ENCODE measurements around the gene LUC7L3.
A peak's percentile ranks its signal among the peaks of the same experiment; 100 is the strongest.

The LUC7L3 gene

DNA sequence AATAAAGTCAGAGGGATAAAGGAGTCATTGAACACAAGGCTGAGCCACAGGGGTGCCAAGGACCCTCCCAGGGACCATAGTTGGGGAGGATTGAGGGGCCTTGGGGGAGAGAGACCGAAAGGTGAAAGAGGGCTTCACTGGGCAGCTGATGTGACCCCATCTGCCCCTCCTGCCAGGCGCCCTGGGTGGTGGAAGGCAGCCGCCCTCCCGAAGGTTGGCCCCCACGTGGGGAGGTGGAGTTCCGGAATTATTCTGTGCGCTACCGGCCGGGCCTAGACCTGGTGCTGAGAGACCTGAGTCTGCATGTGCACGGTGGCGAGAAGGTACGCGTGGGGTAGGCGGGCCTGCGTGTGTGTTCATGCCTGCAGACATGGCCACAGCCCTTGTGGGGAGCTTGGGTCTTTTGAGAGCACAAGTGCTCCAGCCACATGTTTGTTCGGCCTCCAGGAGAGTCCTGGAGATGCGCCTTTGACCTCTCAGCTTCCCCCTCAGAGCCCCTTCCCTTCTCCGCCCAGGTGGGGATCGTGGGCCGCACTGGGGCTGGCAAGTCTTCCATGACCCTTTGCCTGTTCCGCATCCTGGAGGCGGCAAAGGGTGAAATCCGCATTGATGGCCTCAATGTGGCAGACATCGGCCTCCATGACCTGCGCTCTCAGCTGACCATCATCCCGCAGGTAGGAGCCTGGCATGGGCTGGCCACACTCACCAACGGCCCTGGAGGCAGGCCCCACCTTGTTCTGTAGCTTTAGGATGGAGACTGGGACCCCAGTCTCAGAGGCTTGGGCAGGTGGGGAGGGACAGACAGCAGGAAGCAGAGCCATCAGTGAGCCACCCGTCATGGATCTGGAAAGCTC, 35.7 kb upstream of the LUC7L3 start:
- TF ChIP-seq, protein P1, sequence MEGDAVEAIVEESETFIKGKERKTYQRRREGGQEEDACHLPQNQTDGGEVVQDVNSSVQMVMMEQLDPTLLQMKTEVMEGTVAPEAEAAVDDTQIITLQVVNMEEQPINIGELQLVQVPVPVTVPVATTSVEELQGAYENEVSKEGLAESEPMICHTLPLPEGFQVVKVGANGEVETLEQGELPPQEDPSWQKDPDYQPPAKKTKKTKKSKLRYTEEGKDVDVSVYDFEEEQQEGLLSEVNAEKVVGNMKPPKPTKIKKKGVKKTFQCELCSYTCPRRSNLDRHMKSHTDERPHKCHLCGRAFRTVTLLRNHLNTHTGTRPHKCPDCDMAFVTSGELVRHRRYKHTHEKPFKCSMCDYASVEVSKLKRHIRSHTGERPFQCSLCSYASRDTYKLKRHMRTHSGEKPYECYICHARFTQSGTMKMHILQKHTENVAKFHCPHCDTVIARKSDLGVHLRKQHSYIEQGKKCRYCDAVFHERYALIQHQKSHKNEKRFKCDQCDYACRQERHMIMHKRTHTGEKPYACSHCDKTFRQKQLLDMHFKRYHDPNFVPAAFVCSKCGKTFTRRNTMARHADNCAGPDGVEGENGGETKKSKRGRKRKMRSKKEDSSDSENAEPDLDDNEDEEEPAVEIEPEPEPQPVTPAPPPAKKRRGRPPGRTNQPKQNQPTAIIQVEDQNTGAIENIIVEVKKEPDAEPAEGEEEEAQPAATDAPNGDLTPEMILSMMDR (IDR thresholded peaks at IDR 0.05; ENCODE audit: low read length, missing control alignments) = no peak
- DNase-seq (ENCODE audit: low read depth) = no peak
- no peak overlapping the region for H3K4me3 ChIP-seq (replicated peaks; ENCODE audit: low read depth, low read length)

DNA sequence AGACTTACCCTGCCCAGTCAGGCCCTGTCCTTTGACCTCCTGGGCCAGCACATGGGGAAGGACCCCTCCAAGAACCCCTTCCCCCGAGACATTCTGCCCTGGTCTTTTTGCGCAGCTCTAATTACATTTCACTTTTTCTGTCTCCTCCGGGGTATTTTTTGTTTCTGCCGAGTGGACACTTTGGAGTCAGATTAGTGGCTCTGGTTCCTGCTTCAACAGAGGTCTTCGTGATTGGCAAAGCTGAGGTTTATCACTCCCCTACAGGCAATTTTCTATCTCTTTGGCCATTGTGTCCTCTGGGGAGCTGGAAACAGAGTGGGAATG, 35.2 kb upstream of the LUC7L3 start:
- no peak overlapping the region for H3K4me3 ChIP-seq (replicated peaks; ENCODE audit: low read depth, low read length)
- DNase-seq (ENCODE audit: low read depth) = no peak
- TF ChIP-seq, protein P1 (IDR thresholded peaks at IDR 0.05; ENCODE audit: low read length, missing control alignments) = no peak

DNA sequence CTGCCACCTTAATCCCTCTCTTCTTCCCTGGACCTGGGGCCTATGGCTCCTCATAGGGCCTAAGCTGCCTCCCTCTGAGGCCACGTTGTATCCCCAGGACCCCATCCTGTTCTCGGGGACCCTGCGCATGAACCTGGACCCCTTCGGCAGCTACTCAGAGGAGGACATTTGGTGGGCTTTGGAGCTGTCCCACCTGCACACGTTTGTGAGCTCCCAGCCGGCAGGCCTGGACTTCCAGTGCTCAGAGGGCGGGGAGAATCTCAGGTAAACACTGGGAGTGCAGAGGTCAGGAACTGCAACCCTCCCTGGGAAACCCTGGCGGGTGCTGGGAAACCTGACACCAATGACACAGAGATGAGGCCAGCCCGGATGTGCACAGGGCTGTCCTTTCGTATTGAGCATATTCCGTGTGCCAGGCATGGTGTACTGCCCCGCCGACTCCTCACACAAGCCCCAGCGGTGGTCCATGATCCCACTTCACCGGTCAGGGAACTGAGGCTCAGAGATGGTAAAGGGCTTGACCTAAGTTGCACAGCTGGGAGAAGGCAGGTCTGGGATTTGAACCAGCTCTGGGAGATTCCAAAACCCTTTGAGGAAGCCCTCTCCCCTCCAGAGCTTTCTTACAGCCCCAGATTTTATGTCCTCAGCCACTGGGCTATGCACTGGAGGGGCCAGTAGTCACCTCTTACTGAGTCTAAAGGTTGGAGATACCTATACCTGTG, 34.6 kb upstream of the LUC7L3 start:
- no peak for DNase-seq (ENCODE audit: low read depth)
- TF ChIP-seq, protein P1 (IDR thresholded peaks at IDR 0.05; ENCODE audit: low read length, missing control alignments) = no peak

DNA sequence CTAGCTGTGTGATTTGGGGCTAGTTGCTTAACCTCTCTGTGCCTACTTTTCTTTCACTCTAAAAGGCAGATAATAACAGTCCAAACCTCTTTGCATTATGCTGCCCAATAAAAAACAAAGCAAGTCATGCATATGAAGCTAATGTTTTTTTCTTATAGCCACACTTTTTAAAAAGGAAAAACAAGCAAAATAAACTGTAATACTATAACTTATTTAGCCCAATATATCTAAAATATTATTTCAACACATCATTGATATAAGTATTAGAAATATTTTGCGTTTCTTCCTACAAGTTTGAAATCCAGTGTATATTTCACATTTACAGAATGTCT, 34.1 kb upstream of the LUC7L3 start:
- no peak overlapping the region for H3K4me3 ChIP-seq (replicated peaks; ENCODE audit: low read depth, low read length)
- DNase-seq (ENCODE audit: low read depth) = no peak
- TF ChIP-seq, protein P1 (IDR thresholded peaks at IDR 0.05; ENCODE audit: low read length, missing control alignments) = no peak

More for the DNA sequence above, 34.6 kb upstream of the LUC7L3 start:
- no peak overlapping the region for H3K4me3 ChIP-seq (replicated peaks; ENCODE audit: low read depth, low read length)

DNA sequence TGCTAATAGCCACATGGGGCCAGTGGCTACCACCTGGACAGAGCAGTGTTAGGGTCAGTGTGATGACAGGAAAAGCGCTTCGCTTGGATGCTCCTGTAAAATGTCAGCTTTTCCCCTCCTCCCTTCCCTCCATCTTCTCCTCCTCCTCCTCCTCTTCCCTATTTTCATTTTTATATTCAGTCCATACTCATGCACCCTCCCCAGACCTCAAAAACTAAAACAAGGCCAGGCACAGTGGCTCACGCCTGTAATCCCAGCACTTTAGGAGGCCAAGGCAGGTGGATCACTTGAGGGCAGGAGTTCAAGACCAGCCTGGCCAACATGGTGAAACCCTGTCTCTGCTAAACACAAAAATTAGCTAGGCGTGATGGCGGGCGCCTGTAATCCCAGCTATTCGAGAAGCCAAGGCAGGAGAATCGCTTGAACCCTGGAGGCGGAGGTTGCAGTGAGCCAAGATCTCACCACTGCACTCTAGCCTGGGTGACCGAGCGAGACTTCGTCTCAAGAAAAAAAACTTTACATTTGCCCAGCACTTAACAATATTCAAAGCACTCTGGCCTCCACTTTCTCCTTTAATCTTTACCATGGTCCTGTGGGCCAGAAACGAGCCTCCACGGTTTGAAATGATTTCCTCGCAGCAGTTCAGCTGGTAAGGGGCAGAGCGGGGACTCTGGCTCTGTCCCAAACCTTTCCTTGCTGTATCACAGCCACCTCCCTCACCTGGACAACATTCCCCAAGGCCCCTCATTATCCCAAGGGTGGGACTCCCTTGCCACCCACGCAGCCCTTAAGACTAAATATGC, 33.5 kb upstream of the LUC7L3 start:
- no peak overlapping the region for H3K4me3 ChIP-seq (replicated peaks; ENCODE audit: low read depth, low read length)
- TF ChIP-seq, protein P1 (IDR thresholded peaks at IDR 0.05; ENCODE audit: low read length, missing control alignments) = no peak
- no peak for DNase-seq (ENCODE audit: low read depth)

DNA sequence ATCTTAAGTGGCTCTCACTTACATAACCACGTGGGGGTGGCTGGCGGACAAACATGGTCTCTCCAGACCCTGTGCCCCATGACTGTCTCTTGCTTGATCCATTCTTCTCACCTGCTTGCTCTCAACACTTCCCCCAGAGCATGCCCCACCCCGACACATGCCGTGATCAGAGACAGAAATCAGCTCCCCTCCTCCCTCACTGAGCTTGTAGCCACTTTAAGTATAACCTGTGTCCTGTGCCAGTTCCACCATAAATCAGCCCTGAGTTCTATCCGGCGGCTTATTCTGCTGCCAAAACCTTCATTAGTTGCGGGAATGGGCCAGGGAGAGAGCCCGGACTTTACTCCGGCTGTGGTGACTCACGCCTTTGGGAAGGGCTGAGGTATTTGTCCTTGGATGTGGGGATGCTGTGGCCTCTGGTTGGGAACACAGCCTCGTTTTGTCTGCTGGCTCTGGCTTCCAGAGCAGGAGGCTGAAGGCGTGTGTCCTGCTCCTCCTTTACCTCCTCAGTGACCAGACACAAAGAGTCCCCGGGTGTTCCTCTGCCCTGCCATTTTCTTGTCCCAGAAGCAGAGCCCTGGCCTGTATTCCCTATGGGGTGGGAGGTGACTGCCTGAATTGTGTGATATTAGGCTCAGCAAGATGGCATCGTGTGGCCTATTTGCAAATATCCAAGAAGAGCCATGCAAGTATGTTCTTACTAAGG, 32.8 kb upstream of the LUC7L3 start:
- no peak overlapping the region for H3K4me3 ChIP-seq (replicated peaks; ENCODE audit: low read depth, low read length)
- peak; percentile 70 for DNase-seq (ENCODE audit: low read depth)
- TF ChIP-seq, protein P1 (IDR thresholded peaks at IDR 0.05; ENCODE audit: low read length, missing control alignments) = no peak

All from fibroblast of pulmonary artery (primary cell).